PC-3 (cell line): ENCODE data around the gene NOTO. TPM values are rescaled to one million over a fixed set of nuclear protein-coding genes. Genes with fewer than 3 reads are reported as not detected.

Source experiments
- ATAC-seq: fragments of 200-7000 bp; cut with Tn5 transposase; 2 replicates; pipeline ENCODE4 v1.9.1; 2020; ENCODE audit warnings: mild to moderate bottlenecking, moderate library complexity
- BruUV-seq: library from RNA; stranded (reverse); fragments of 400-500 nt; replicated peaks from 2 replicates; lab custom pipeline; 2021; lab: Mats Ljungman, UMichigan
- CTCF ChIA-PET: fragments of 300-600 bp; sonication (Branson Sonifier 250); formaldehyde crosslinking; loops from one replicate; lab custom pipeline; 2022; ENCODE audit warnings: antibody characterized with exemption; lab: Charles Lee
- POLR2A ChIA-PET: fragments of 300-600 bp; sonication (Branson Sonifier 250); formaldehyde crosslinking; loops from one replicate; lab custom pipeline; 2022; ENCODE audit warnings: antibody characterized with exemption; ENCODE audit not compliant: unreplicated experiment; lab: Charles Lee
- DNase-seq: peaks from one replicate; pipeline ENCODE4 v3.0.0-alpha.2; 2015
- H2AFZ ChIP-seq: fragments of 300-600 bp; sonication (generic); 2 replicates; pipeline ENCODE4 v1.6.0; 2016; ENCODE audit warnings: antibody characterized with exemption, low read length
- H3F3A ChIP-seq: fragments of 300-600 bp; sonication (generic); one replicate; pipeline ENCODE4 v1.6.0; 2017; ENCODE audit warnings: antibody characterized with exemption, low read length, control low read depth, mild to moderate bottlenecking; ENCODE audit not compliant: unreplicated experiment
- H3K27ac ChIP-seq: fragments of 300-600 bp; sonication (generic); 2 replicates; pipeline ENCODE4 v1.5.1; 2016; ENCODE audit warnings: mild to moderate bottlenecking, low read length
- H3K27me3 ChIP-seq: fragments of 300-600 bp; sonication (generic); 2 replicates; pipeline ENCODE4 v1.6.1; 2016; ENCODE audit warnings: low read length, mixed read lengths
- H3K36me3 ChIP-seq: fragments of 300-600 bp; sonication (generic); 2 replicates; pipeline ENCODE4 v1.6.1; 2016; ENCODE audit warnings: low read depth, mixed run types, low read length, mixed read lengths
- H3K4me1 ChIP-seq: fragments of 300-600 bp; sonication (generic); 2 replicates; pipeline ENCODE4 v1.5.1; 2016; ENCODE audit warnings: low read length; ENCODE audit not compliant: insufficient read depth
- H3K4me2 ChIP-seq: fragments of 300-600 bp; sonication (generic); 2 replicates; pipeline ENCODE4 v1.6.0; 2016; ENCODE audit warnings: low read length
- H3K4me3 ChIP-seq: fragments of 300-600 bp; sonication (generic); 2 replicates; pipeline ENCODE4 v1.5.1; 2016; ENCODE audit warnings: mild to moderate bottlenecking, low read length, mixed read lengths
- H3K79me2 ChIP-seq: fragments of 300-600 bp; sonication (generic); 2 replicates; pipeline ENCODE4 v1.6.1; 2017; ENCODE audit warnings: low read length, mixed read lengths
- H3K9ac ChIP-seq: fragments of 300-600 bp; sonication (generic); 2 replicates; pipeline ENCODE4 v1.6.0; 2016; ENCODE audit warnings: mild to moderate bottlenecking, low read length
- H3K9me2 ChIP-seq: fragments of 300-600 bp; sonication (generic); replicated peaks from 2 replicates; pipeline ENCODE4 v1.6.1; 2016; ENCODE audit warnings: mixed run types, low read length, mixed read lengths
- H3K9me3 ChIP-seq: fragments of 300-600 bp; sonication (generic); 2 replicates; pipeline ENCODE4 v1.6.1; 2016; ENCODE audit warnings: low read length, mixed read lengths
- H4K20me1 ChIP-seq: fragments of 300-600 bp; sonication (generic); 2 replicates; pipeline ENCODE4 v1.6.1; 2016; ENCODE audit warnings: low read length, mixed read lengths
- EZH2 ChIP-seq: fragments of 300-600 bp; sonication (generic); IDR thresholded peaks from one replicate; pipeline ENCODE4 v1.6.1; 2017; ENCODE audit warnings: antibody characterized with exemption, mild to moderate bottlenecking, low read length; ENCODE audit not compliant: unreplicated experiment
- EZH2phosphoT487 ChIP-seq: fragments of 300-600 bp; sonication (generic); IDR thresholded peaks from 2 replicates; pipeline ENCODE4 v1.6.1; 2018; ENCODE audit warnings: mild to moderate bottlenecking, antibody characterized with exemption, low read length, borderline replicate concordance
- intact Hi-C: fragments of 100-400 bp; cut with micrococcal nuclease; formaldehyde crosslinking; loops from 2 replicates; pipeline ENCODE4 v1.9.0; 2023
- total RNA-seq: library from RNA; depleted of rRNA; stranded (reverse); fragments of >200 nt; gene quantifications from 2 replicates; pipeline ENCODE4 v1.2.3, GENCODE V29; 2014
- TF ChIP-seq, protein P1 (sequence below): fragments of 300-600 bp; sonication (generic); conservative IDR thresholded peaks from 2 replicates; pipeline ENCODE4 v1.5.1; 2017; ENCODE audit warnings: antibody characterized with exemption, low read depth, mild to moderate bottlenecking, low read length

The NOTO gene
- total RNA-seq, 1 experiment from 2014 or later: 0.07 TPM

DNA sequence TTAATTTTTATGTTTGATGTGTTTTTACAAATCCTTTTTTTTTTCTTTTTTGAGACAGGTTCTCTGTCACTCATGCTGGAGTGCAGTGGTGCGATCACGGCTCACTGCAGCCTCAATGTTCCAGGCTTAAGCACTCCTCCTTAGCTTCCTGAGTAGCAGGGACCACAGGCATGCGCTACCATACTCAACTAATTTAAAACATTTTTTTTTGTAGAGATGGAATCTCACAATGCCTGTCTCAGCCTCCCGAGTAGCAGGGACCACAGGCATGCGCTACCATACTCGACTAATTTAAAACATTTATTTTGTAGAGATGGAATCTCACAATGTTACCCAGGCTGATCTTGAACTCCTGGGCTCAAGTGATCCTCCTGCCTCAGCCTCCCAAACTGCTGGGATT is 3.2 kb downstream of the NOTO start:
- no peaks in the 10 kb centered on the region for H3F3A ChIP-seq
- H3K4me2 ChIP-seq: no peak overlapping the region

DNA sequence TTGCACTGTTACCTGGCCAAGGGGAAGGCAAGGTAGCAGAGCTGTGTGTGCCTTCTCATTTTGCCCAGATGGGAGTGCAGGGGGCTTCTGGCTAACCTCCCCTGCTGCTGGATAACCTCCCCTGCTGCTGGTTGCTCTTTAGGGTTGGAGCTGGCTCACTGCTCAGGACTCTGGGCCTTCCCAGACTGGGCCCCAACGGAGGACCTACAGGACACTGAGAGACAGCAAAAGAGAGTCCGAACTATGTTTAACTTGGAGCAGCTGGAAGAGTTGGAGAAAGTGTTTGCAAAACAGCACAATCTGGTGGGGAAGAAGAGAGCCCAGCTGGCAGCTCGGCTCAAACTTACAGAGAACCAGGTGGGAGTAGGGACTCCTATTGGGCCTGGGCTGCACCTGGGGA is 5.9 kb downstream of the NOTO start:
- Histone ChIP-seq H4K20me1 (no peaks in the 10 kb centered on the region), H3K4me1 (no peaks in the 10 kb centered on the region), H3K27me3 (peaks cover 14% of the 10 kb centered on the region), H3K4me2 (no peak overlapping the region), H3K36me3 (no peaks in the 10 kb centered on the region), H3K9ac (no peak overlapping the region), H3F3A (no peaks in the 10 kb centered on the region), H3K4me3 (no peak overlapping the region), H3K9me3 (no peaks in the 10 kb centered on the region), H2AFZ (no peak overlapping the region), H3K27ac (no peak overlapping the region), H3K9me2 (no peaks in the 10 kb centered on the region), H3K79me2 (no peaks in the 10 kb centered on the region)
- no peak for TF ChIP-seq EZH2phosphoT487
- no peak for TF ChIP-seq EZH2
- TF ChIP-seq, protein P1, sequence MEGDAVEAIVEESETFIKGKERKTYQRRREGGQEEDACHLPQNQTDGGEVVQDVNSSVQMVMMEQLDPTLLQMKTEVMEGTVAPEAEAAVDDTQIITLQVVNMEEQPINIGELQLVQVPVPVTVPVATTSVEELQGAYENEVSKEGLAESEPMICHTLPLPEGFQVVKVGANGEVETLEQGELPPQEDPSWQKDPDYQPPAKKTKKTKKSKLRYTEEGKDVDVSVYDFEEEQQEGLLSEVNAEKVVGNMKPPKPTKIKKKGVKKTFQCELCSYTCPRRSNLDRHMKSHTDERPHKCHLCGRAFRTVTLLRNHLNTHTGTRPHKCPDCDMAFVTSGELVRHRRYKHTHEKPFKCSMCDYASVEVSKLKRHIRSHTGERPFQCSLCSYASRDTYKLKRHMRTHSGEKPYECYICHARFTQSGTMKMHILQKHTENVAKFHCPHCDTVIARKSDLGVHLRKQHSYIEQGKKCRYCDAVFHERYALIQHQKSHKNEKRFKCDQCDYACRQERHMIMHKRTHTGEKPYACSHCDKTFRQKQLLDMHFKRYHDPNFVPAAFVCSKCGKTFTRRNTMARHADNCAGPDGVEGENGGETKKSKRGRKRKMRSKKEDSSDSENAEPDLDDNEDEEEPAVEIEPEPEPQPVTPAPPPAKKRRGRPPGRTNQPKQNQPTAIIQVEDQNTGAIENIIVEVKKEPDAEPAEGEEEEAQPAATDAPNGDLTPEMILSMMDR: no peak
- DNase-seq: no peak
- intact Hi-C loops: no loop called here
- BruUV-seq: no TSS peak
- ChIA-PET CTCF (no interaction called here), POLR2A (interaction anchor here (0.7 kb wide), 1 partner anchor 17 kb away, joined by 24 read pairs; no protein-coding TSS in a partner anchor)
- no peak for ATAC-seq

More for the DNA sequence above, 3.2 kb downstream of the NOTO start:
- Histone ChIP-seq H3K4me3 (no peak overlapping the region), H2AFZ (no peak overlapping the region), H3K27me3 (peaks cover 36% of the 10 kb centered on the region), H3K4me1 (peaks cover 3% of the 10 kb centered on the region; the same call in 1 of the 2 replicates), H4K20me1 (no peaks in the 10 kb centered on the region), H3K36me3 (no peaks in the 10 kb centered on the region), H3K9ac (no peak overlapping the region), H3K9me2 (no peaks in the 10 kb centered on the region), H3K79me2 (no peaks in the 10 kb centered on the region), H3K27ac (no peak overlapping the region), H3K9me3 (no peaks in the 10 kb centered on the region)
- ChIA-PET POLR2A (no interaction called here), CTCF (no interaction called here)
- no peak for DNase-seq
- no TSS peak for BruUV-seq
- no peak for ATAC-seq
- intact Hi-C loops: no loop called here
- TF ChIP-seq EZH2phosphoT487 (no peak), EZH2 (no peak)
- TF ChIP-seq, protein P1: no peak

GRCh38 chr2:73210019-73210418 is 7.6 kb downstream of the NOTO start:
- POLR2A ChIA-PET: no interaction called here

More at GRCh38 chr2:73210019-73210418, 7.6 kb downstream of the NOTO start:
- no peaks in the 10 kb centered on the region for H3K9me2 ChIP-seq
- no peak overlapping the region for H3K27ac ChIP-seq
- no peaks in the 10 kb centered on the region for H3K36me3 ChIP-seq
- no peak overlapping the region for H3K4me3 ChIP-seq
- intact Hi-C loops: no loop called here
- no peaks in the 10 kb centered on the region for H4K20me1 ChIP-seq
- H3K27me3 ChIP-seq: peaks cover 4% of the 10 kb centered on the region; the same call in 1 of the 2 replicates
- TF ChIP-seq EZH2 (no peak), EZH2phosphoT487 (no peak)
- TF ChIP-seq, protein P1: no peak
- H3K4me1 ChIP-seq: peaks cover 2% of the 10 kb centered on the region
- CTCF ChIA-PET: no interaction called here
- BruUV-seq: no TSS peak
- no peak overlapping the region for H2AFZ ChIP-seq
- no peak for DNase-seq
- H3K9ac ChIP-seq: no peak overlapping the region
- H3K4me2 ChIP-seq: no peak overlapping the region
- H3K9me3 ChIP-seq: no peaks in the 10 kb centered on the region
- H3F3A ChIP-seq: no peaks in the 10 kb centered on the region
- peaks cover 7% of the 10 kb centered on the region for H3K79me2 ChIP-seq
- ATAC-seq: no peak
